ENCODE data around the gene MEF2A.

Gene MEF2A

GRCh38 chr15:99552111-99552510 lies 13.7 kb upstream of the MEF2A start:
- DNase-seq (ENCODE audit: low spot score): no peak
- no peak overlapping the region for H3K27ac ChIP-seq
- H3K4me3 ChIP-seq: no peak overlapping the region
- no peak for TF ChIP-seq CTCF (IDR thresholded peaks at IDR 0.05)

- no peak for DNase-seq (ENCODE audit: low spot score)
- Histone ChIP-seq H3K4me3 (no peak overlapping the region), H3K27ac (no peak overlapping the region)
- TF ChIP-seq CTCF (IDR thresholded peaks at IDR 0.05): no peak
Measured at GRCh38 chr15:99554880-99555488, 10.8 kb upstream of the MEF2A start.

- Histone ChIP-seq H3K27ac (no peak overlapping the region), H3K4me3 (no peak overlapping the region)
- DNase-seq (ENCODE audit: low spot score): no peak
- no peak for TF ChIP-seq CTCF (IDR thresholded peaks at IDR 0.05)
Measured at GRCh38 chr15:99556011-99556410, 9.8 kb upstream of the MEF2A start.

- DNase-seq (ENCODE audit: low spot score): no peak
- Histone ChIP-seq H3K27ac (no peak overlapping the region), H3K4me3 (no peak overlapping the region)
- no peak for TF ChIP-seq CTCF (IDR thresholded peaks at IDR 0.05)
Measured at GRCh38 chr15:99556578-99556977, 9.2 kb upstream of the MEF2A start.

- Histone ChIP-seq H3K4me3 (no peak overlapping the region), H3K27ac (no peak overlapping the region)
- no peak for DNase-seq (ENCODE audit: low spot score)
- no peak for TF ChIP-seq CTCF (IDR thresholded peaks at IDR 0.05)
Measured at GRCh38 chr15:99558084-99558483, 7.7 kb upstream of the MEF2A start.

- no peak for TF ChIP-seq CTCF (IDR thresholded peaks at IDR 0.05)
- DNase-seq (ENCODE audit: low spot score): no peak
Measured at GRCh38 chr15:99558571-99558970, 7.2 kb upstream of the MEF2A start.

GRCh38 chr15:99561476-99562230 lies 4.1 kb upstream of the MEF2A start:
- DNase-seq (ENCODE audit: low spot score): no peak
- H3K4me3 ChIP-seq: no peak overlapping the region
- no peak overlapping the region for H3K27ac ChIP-seq
- TF ChIP-seq CTCF (IDR thresholded peaks at IDR 0.05): no peak

More at GRCh38 chr15:99558571-99558970, 7.2 kb upstream of the MEF2A start:
- Histone ChIP-seq H3K4me3 (no peak overlapping the region), H3K27ac (no peak overlapping the region)
